MCF 10A (cell line): ENCODE measurements around the gene PYM1. TPM values are rescaled to one million over a fixed set of nuclear protein-coding genes. Genes with fewer than 3 reads are reported as not detected.

Source experiments
- BruUV-seq: library from RNA; stranded (reverse); fragments of 400-500 nt; replicated peaks from 2 replicates; lab custom pipeline; 2021; lab: Mats Ljungman, UMichigan
- CTCF ChIA-PET: fragments of 300-600 bp; sonication (Branson Sonifier 250); formaldehyde crosslinking; extraction: SDS; loops from one replicate; lab custom pipeline; 2021; ENCODE audit warnings: antibody characterized with exemption, inconsistent platforms; lab: Yijun Ruan, JAX
- POLR2A ChIA-PET: fragments of 300-600, 350-650 bp; sonication (Branson Sonifier 250); formaldehyde crosslinking; extraction: SDS; loops from one replicate; lab custom pipeline; 2020; ENCODE audit warnings: antibody characterized with exemption, inconsistent platforms; lab: Yijun Ruan, JAX
- DNase-seq: peaks from one replicate; pipeline ENCODE4 v3.0.0-alpha.2; 2018; ENCODE audit not compliant: unreplicated experiment
- H3K27ac Mint-ChIP-seq: one replicate; pipeline ENCODE4 v1.8.0; 2022; ENCODE audit warnings: mild to moderate bottlenecking, low read depth, mixed read lengths; ENCODE audit not compliant: unreplicated experiment
- H3K27me3 Mint-ChIP-seq: one replicate; pipeline ENCODE4 v1.8.0; 2022; ENCODE audit warnings: mixed read lengths; ENCODE audit not compliant: insufficient read depth, unreplicated experiment
- H3K36me3 Mint-ChIP-seq: one replicate; pipeline ENCODE4 v1.8.0; 2022; ENCODE audit warnings: mild to moderate bottlenecking, moderate library complexity, mixed read lengths; ENCODE audit not compliant: insufficient read depth, unreplicated experiment
- H3K4me1 Mint-ChIP-seq: one replicate; pipeline ENCODE4 v1.8.0; 2022; ENCODE audit warnings: mixed read lengths; ENCODE audit not compliant: insufficient read depth, unreplicated experiment
- H3K4me3 Mint-ChIP-seq: one replicate; pipeline ENCODE4 v1.8.0; 2022; ENCODE audit warnings: mild to moderate bottlenecking, moderate library complexity, mixed read lengths; ENCODE audit not compliant: unreplicated experiment
- H3K9me3 Mint-ChIP-seq: one replicate; pipeline ENCODE4 v1.8.0; 2022; ENCODE audit warnings: mixed read lengths; ENCODE audit not compliant: unreplicated experiment
- CTCF ChIP-seq: fragments of 200-600 bp; IDR thresholded peaks from one replicate; pipeline ENCODE4 v1.8.0; 2022; ENCODE audit warnings: antibody characterized with exemption, mild to moderate bottlenecking; ENCODE audit not compliant: unreplicated experiment
- intact Hi-C: fragments of 100-400 bp; cut with micrococcal nuclease; formaldehyde crosslinking; loops from 2 replicates; pipeline ENCODE4 v1.14.1; 2022
- total RNA-seq: library from RNA; stranded (reverse); gene quantifications from 2 replicates; pipeline ENCODE4 v1.2.3, GENCODE V29; 2022

PYM1 gene
- total RNA-seq, 1 experiment from 2014 or later: 56.5 TPM

- no peak for DNase-seq
- intact Hi-C loops: no loop called here
- ChIA-PET CTCF (no interaction called here), POLR2A (no interaction called here)
- BruUV-seq: no TSS peak
- H3K4me3 Mint-ChIP-seq: no peak overlapping the region
- TF ChIP-seq CTCF: no peak
- no peak overlapping the region for H3K27ac Mint-ChIP-seq
- no peaks in the 10 kb centered on the region for H3K36me3 Mint-ChIP-seq
- H3K27me3 Mint-ChIP-seq: no peaks in the 10 kb centered on the region
- peaks cover 23% of the 10 kb centered on the region for H3K4me1 Mint-ChIP-seq
- H3K9me3 Mint-ChIP-seq: no peaks in the 10 kb centered on the region
Measured at GRCh38 chr12:55963760-55964159, 36.1 kb upstream of the PYM1 start.

- H3K4me1 Mint-ChIP-seq: peaks cover 28% of the 10 kb centered on the region
- intact Hi-C loops: no loop called here
Measured at GRCh38 chr12:55957106-55957859, 29.6 kb upstream of the PYM1 start.

GRCh38 chr12:55955800-55956508 is 28.3 kb upstream of the PYM1 start:
- ChIA-PET POLR2A (interaction anchor here (0.5 to 6.7 kb wide), 15 partner anchors 12 to 174 kb away, joined by 3 to 74 read pairs (median 5); partner anchors contain the start of genes RAB5B and SUOX), CTCF (interaction anchor here (0.5 to 5.6 kb wide), 22 partner anchors 10 to 190 kb away, joined by 3 to 34 read pairs (median 4); partner anchors contain the start of genes DGKA, ORMDL2 and SUOX)
- Mint-ChIP-seq H3K27ac (peak overlapping the region; percentile 32), H3K4me3 (no peak overlapping the region), H3K36me3 (peaks cover 51% of the 10 kb centered on the region), H3K27me3 (no peaks in the 10 kb centered on the region), H3K4me1 (peaks cover 28% of the 10 kb centered on the region), H3K9me3 (no peaks in the 10 kb centered on the region)
- peak; percentile 43 for TF ChIP-seq CTCF
- BruUV-seq: TSS peak; percentile 2
- intact Hi-C loops: loop anchor here (1.0 kb wide), 2 partner anchors 17 to 85 kb away; partner anchors contain the start of gene RPS26
- peak; percentile 88 for DNase-seq

More at GRCh38 chr12:55957106-55957859, 29.6 kb upstream of the PYM1 start:
- Mint-ChIP-seq H3K27ac (no peak overlapping the region), H3K4me3 (no peak overlapping the region), H3K27me3 (no peaks in the 10 kb centered on the region), H3K36me3 (peaks cover 40% of the 10 kb centered on the region), H3K9me3 (no peaks in the 10 kb centered on the region)
- ChIA-PET POLR2A (interaction anchor here (0.7 to 6.7 kb wide), 13 partner anchors 9 to 84 kb away, joined by 3 to 74 read pairs (median 6); partner anchors contain the start of genes PMEL, RAB5B and SUOX), CTCF (interaction anchor here (0.5 to 5.6 kb wide), 17 partner anchors 11 to 1549 kb away, joined by 3 to 30 read pairs (median 4); partner anchors contain the start of gene SUOX)
- no TSS peak for BruUV-seq
- DNase-seq: peak; percentile 71
- no peak for TF ChIP-seq CTCF

- no TSS peak for BruUV-seq
- CTCF ChIA-PET: interaction anchor here (0.5 to 5.6 kb wide), 16 partner anchors 9 to 1334 kb away, joined by 3 to 34 read pairs (median 4); partner anchors contain the start of genes DGKA, ORMDL2 and SUOX
- no peak for DNase-seq
- no peaks in the 10 kb centered on the region for H3K27me3 Mint-ChIP-seq
- peak overlapping the region; percentile 32 for H3K27ac Mint-ChIP-seq
- intact Hi-C loops: no loop called here
- TF ChIP-seq CTCF: no peak
- H3K4me3 Mint-ChIP-seq: no peak overlapping the region
- no peaks in the 10 kb centered on the region for H3K9me3 Mint-ChIP-seq
- peaks cover 28% of the 10 kb centered on the region for H3K4me1 Mint-ChIP-seq
- H3K36me3 Mint-ChIP-seq: peaks cover 57% of the 10 kb centered on the region
- POLR2A ChIA-PET: interaction anchor here (0.9 to 6.7 kb wide), 9 partner anchors 11 to 109 kb away, joined by 3 to 74 read pairs (median 6); partner anchors contain the start of genes RAB5B and SUOX
Measured at GRCh38 chr12:55955344-55955743, 27.6 kb upstream of the PYM1 start.
